ENCODE data around the gene TPST2.

TPST2 gene

GRCh38 chr22:26612652-26613051 is 22.7 kb upstream of the TPST2 start:
- no peak overlapping the region for H3K4me3 ChIP-seq (ENCODE audit: insufficient read depth, low read depth, low read length, poor library complexity, severe bottlenecking)
- H3K27ac ChIP-seq (ENCODE audit: insufficient read depth, low read length, poor library complexity, severe bottlenecking): no peak overlapping the region
- H3K27me3 ChIP-seq (replicated peaks; ENCODE audit: control insufficient read depth, insufficient read depth, low read length, poor library complexity, severe bottlenecking): no peaks in the 10 kb centered on the region
- peaks cover 15% of the 10 kb centered on the region for H3K4me1 ChIP-seq (ENCODE audit: control insufficient read depth, insufficient read depth, low read length, poor library complexity, severe bottlenecking)
- H3K9me3 ChIP-seq (ENCODE audit: control insufficient read depth, low read length): no peaks in the 10 kb centered on the region
- H3K36me3 ChIP-seq (ENCODE audit: control insufficient read depth, insufficient read depth, low read length): no peaks in the 10 kb centered on the region
- no peak for DNase-seq

GRCh38 chr22:26610996-26611395 is 21.1 kb upstream of the TPST2 start:
- Histone ChIP-seq H3K4me3 (ENCODE audit: insufficient read depth, low read depth, low read length, poor library complexity, severe bottlenecking) (no peak overlapping the region), H3K27me3 (replicated peaks; ENCODE audit: control insufficient read depth, insufficient read depth, low read length, poor library complexity, severe bottlenecking) (no peaks in the 10 kb centered on the region), H3K4me1 (ENCODE audit: control insufficient read depth, insufficient read depth, low read length, poor library complexity, severe bottlenecking) (peaks cover 15% of the 10 kb centered on the region), H3K36me3 (ENCODE audit: control insufficient read depth, insufficient read depth, low read length) (no peaks in the 10 kb centered on the region), H3K9me3 (ENCODE audit: control insufficient read depth, low read length) (no peaks in the 10 kb centered on the region), H3K27ac (ENCODE audit: insufficient read depth, low read length, poor library complexity, severe bottlenecking) (no peak overlapping the region)
- no peak for DNase-seq

GRCh38 chr22:26610072-26610958 is 20.4 kb upstream of the TPST2 start:
- Histone ChIP-seq H3K27me3 (replicated peaks; ENCODE audit: control insufficient read depth, insufficient read depth, low read length, poor library complexity, severe bottlenecking) (no peaks in the 10 kb centered on the region), H3K27ac (ENCODE audit: insufficient read depth, low read length, poor library complexity, severe bottlenecking) (no peak overlapping the region), H3K9me3 (ENCODE audit: control insufficient read depth, low read length) (no peaks in the 10 kb centered on the region), H3K36me3 (ENCODE audit: control insufficient read depth, insufficient read depth, low read length) (no peaks in the 10 kb centered on the region), H3K4me3 (ENCODE audit: insufficient read depth, low read depth, low read length, poor library complexity, severe bottlenecking) (no peak overlapping the region), H3K4me1 (ENCODE audit: control insufficient read depth, insufficient read depth, low read length, poor library complexity, severe bottlenecking) (peaks cover 15% of the 10 kb centered on the region)
- DNase-seq: no peak

GRCh38 chr22:26609287-26609686 is 19.4 kb upstream of the TPST2 start:
- DNase-seq: no peak
- no peak overlapping the region for H3K27ac ChIP-seq (ENCODE audit: insufficient read depth, low read length, poor library complexity, severe bottlenecking)
- H3K4me3 ChIP-seq (ENCODE audit: insufficient read depth, low read depth, low read length, poor library complexity, severe bottlenecking): no peak overlapping the region
- H3K9me3 ChIP-seq (ENCODE audit: control insufficient read depth, low read length): no peaks in the 10 kb centered on the region
- peaks cover 15% of the 10 kb centered on the region for H3K4me1 ChIP-seq (ENCODE audit: control insufficient read depth, insufficient read depth, low read length, poor library complexity, severe bottlenecking)
- H3K36me3 ChIP-seq (ENCODE audit: control insufficient read depth, insufficient read depth, low read length): no peaks in the 10 kb centered on the region
- no peaks in the 10 kb centered on the region for H3K27me3 ChIP-seq (replicated peaks; ENCODE audit: control insufficient read depth, insufficient read depth, low read length, poor library complexity, severe bottlenecking)

GRCh38 chr22:26608129-26608528 is 18.2 kb upstream of the TPST2 start:
- no peaks in the 10 kb centered on the region for H3K9me3 ChIP-seq (ENCODE audit: control insufficient read depth, low read length)
- no peaks in the 10 kb centered on the region for H3K36me3 ChIP-seq (ENCODE audit: control insufficient read depth, insufficient read depth, low read length)
- peaks cover 15% of the 10 kb centered on the region for H3K4me1 ChIP-seq (ENCODE audit: control insufficient read depth, insufficient read depth, low read length, poor library complexity, severe bottlenecking)
- H3K4me3 ChIP-seq (ENCODE audit: insufficient read depth, low read depth, low read length, poor library complexity, severe bottlenecking): no peak overlapping the region
- no peaks in the 10 kb centered on the region for H3K27me3 ChIP-seq (replicated peaks; ENCODE audit: control insufficient read depth, insufficient read depth, low read length, poor library complexity, severe bottlenecking)
- DNase-seq: no peak
- H3K27ac ChIP-seq (ENCODE audit: insufficient read depth, low read length, poor library complexity, severe bottlenecking): no peak overlapping the region

GRCh38 chr22:26606611-26607010 is 16.7 kb upstream of the TPST2 start:
- no peaks in the 10 kb centered on the region for H3K36me3 ChIP-seq (ENCODE audit: control insufficient read depth, insufficient read depth, low read length)
- H3K27ac ChIP-seq (ENCODE audit: insufficient read depth, low read length, poor library complexity, severe bottlenecking): no peak overlapping the region
- H3K9me3 ChIP-seq (ENCODE audit: control insufficient read depth, low read length): no peaks in the 10 kb centered on the region
- no peaks in the 10 kb centered on the region for H3K27me3 ChIP-seq (replicated peaks; ENCODE audit: control insufficient read depth, insufficient read depth, low read length, poor library complexity, severe bottlenecking)
- no peak overlapping the region for H3K4me3 ChIP-seq (ENCODE audit: insufficient read depth, low read depth, low read length, poor library complexity, severe bottlenecking)
- peaks cover 15% of the 10 kb centered on the region for H3K4me1 ChIP-seq (ENCODE audit: control insufficient read depth, insufficient read depth, low read length, poor library complexity, severe bottlenecking)
- DNase-seq: no peak

GRCh38 chr22:26604368-26604767 is 14.4 kb upstream of the TPST2 start:
- Histone ChIP-seq H3K36me3 (ENCODE audit: control insufficient read depth, insufficient read depth, low read length) (no peaks in the 10 kb centered on the region), H3K4me3 (ENCODE audit: insufficient read depth, low read depth, low read length, poor library complexity, severe bottlenecking) (no peak overlapping the region), H3K4me1 (ENCODE audit: control insufficient read depth, insufficient read depth, low read length, poor library complexity, severe bottlenecking) (no peaks in the 10 kb centered on the region), H3K27ac (ENCODE audit: insufficient read depth, low read length, poor library complexity, severe bottlenecking) (no peak overlapping the region), H3K27me3 (replicated peaks; ENCODE audit: control insufficient read depth, insufficient read depth, low read length, poor library complexity, severe bottlenecking) (no peaks in the 10 kb centered on the region), H3K9me3 (ENCODE audit: control insufficient read depth, low read length) (no peaks in the 10 kb centered on the region)
- no peak for DNase-seq

- Histone ChIP-seq H3K4me1 (ENCODE audit: control insufficient read depth, insufficient read depth, low read length, poor library complexity, severe bottlenecking) (no peaks in the 10 kb centered on the region), H3K27me3 (replicated peaks; ENCODE audit: control insufficient read depth, insufficient read depth, low read length, poor library complexity, severe bottlenecking) (no peaks in the 10 kb centered on the region), H3K27ac (ENCODE audit: insufficient read depth, low read length, poor library complexity, severe bottlenecking) (no peak overlapping the region), H3K4me3 (ENCODE audit: insufficient read depth, low read depth, low read length, poor library complexity, severe bottlenecking) (no peak overlapping the region), H3K36me3 (ENCODE audit: control insufficient read depth, insufficient read depth, low read length) (no peaks in the 10 kb centered on the region), H3K9me3 (ENCODE audit: control insufficient read depth, low read length) (no peaks in the 10 kb centered on the region)
- DNase-seq: no peak
Measured at GRCh38 chr22:26602127-26602526, 12.2 kb upstream of the TPST2 start.

GRCh38 chr22:26601726-26602125 is 11.8 kb upstream of the TPST2 start:
- Histone ChIP-seq H3K27ac (ENCODE audit: insufficient read depth, low read length, poor library complexity, severe bottlenecking) (no peak overlapping the region), H3K4me1 (ENCODE audit: control insufficient read depth, insufficient read depth, low read length, poor library complexity, severe bottlenecking) (no peaks in the 10 kb centered on the region), H3K27me3 (replicated peaks; ENCODE audit: control insufficient read depth, insufficient read depth, low read length, poor library complexity, severe bottlenecking) (no peaks in the 10 kb centered on the region), H3K4me3 (ENCODE audit: insufficient read depth, low read depth, low read length, poor library complexity, severe bottlenecking) (no peak overlapping the region), H3K9me3 (ENCODE audit: control insufficient read depth, low read length) (no peaks in the 10 kb centered on the region), H3K36me3 (ENCODE audit: control insufficient read depth, insufficient read depth, low read length) (no peaks in the 10 kb centered on the region)
- no peak for DNase-seq

- Histone ChIP-seq H3K36me3 (ENCODE audit: control insufficient read depth, insufficient read depth, low read length) (no peaks in the 10 kb centered on the region), H3K4me3 (ENCODE audit: insufficient read depth, low read depth, low read length, poor library complexity, severe bottlenecking) (no peak overlapping the region), H3K27me3 (replicated peaks; ENCODE audit: control insufficient read depth, insufficient read depth, low read length, poor library complexity, severe bottlenecking) (no peaks in the 10 kb centered on the region), H3K9me3 (ENCODE audit: control insufficient read depth, low read length) (no peaks in the 10 kb centered on the region), H3K27ac (ENCODE audit: insufficient read depth, low read length, poor library complexity, severe bottlenecking) (no peak overlapping the region), H3K4me1 (ENCODE audit: control insufficient read depth, insufficient read depth, low read length, poor library complexity, severe bottlenecking) (no peaks in the 10 kb centered on the region)
- DNase-seq: no peak
Measured at GRCh38 chr22:26599505-26599904, 9.6 kb upstream of the TPST2 start.
